ENCODE results near the gene ETFBKMT. TPM values are rescaled to one million over a fixed set of nuclear protein-coding genes. Genes with fewer than 3 reads are reported as not detected.
A peak's percentile ranks its signal among the peaks of the same experiment; 100 is the strongest.

The ETFBKMT gene, protein sequence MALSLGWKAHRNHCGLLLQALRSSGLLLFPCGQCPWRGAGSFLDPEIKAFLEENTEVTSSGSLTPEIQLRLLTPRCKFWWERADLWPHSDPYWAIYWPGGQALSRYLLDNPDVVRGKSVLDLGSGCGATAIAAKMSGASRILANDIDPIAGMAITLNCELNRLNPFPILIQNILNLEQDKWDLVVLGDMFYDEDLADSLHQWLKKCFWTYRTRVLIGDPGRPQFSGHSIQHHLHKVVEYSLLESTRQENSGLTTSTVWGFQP
- polyA plus RNA-seq, result 1 to 10 TPM in 2 of 3 donors, under 1 TPM in 1; 0.21 to 1.6 (median 1.3) TPM

DNA sequence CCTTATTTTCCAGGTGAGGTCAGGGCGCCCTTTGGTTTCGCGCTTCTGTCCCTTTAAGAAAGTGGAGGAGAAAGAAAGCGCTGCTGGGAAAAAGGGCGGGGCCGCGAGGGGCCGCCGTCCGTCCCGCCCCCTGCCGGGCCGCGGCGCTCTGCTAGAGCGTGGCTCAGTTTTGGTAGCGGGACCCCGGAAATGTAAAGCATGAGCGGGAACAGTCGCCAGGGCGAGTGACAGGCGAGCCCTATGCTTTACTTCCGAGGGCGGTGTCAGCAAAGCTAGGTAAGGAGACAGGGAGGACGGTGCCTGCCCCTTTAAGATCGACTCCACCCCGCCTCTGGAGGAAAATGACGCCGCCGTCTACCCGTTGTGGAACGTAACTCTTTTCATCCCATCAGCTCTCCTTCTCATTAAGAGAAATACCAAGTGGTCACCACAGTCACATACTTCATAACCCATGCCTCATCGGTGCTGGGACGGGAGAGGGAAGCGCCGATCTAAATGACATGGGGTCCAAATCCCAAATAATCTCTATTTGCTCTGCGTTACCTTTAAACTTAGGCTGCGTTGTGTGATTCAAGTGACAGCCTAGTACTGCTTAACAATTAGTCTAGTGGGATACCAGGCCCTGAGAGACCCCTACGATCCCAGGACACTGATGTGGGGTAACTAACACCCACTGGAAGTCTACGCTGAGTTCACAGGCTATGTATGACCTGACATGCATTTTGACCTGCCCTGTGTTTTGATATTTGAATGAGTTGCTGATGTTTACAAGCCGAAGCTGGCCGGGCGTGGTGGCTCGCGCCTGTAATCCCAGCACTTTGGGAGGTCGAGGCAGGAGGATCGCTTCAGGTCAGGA is at the start of gene ETFBKMT:
ETFBKMT (plus strand) TSS at position 602 of the 856 bp plus-strand sequence. CDS start 2,266 bp downstream, outside the sequence.
- DNase-seq, result peak; percentile 83 to 84 (median 84)
- H3K27ac Mint-ChIP-seq, result peak within 1 kb of the TSS; percentile 89 to 100 (median 94)
- H3K4me1 Mint-ChIP-seq, result peaks cover 12 to 24% of the 10 kb centered on the region in 2 donors
- peaks cover 2 to 5% (median 3%) of the 10 kb centered on the region in 3 donors for H3K27me3 Mint-ChIP-seq (ENCODE audit: low read depth in 3 of 3)
- no peaks in the 10 kb centered on the region for H3K9me3 Mint-ChIP-seq
- H3K4me3 Mint-ChIP-seq, result peak within 1 kb of the TSS; percentile 88 to 98 (median 92)
- peaks cover 0 to 6% (median 6%) of the 10 kb centered on the region in 3 donors for H3K36me3 Mint-ChIP-seq

DNA sequence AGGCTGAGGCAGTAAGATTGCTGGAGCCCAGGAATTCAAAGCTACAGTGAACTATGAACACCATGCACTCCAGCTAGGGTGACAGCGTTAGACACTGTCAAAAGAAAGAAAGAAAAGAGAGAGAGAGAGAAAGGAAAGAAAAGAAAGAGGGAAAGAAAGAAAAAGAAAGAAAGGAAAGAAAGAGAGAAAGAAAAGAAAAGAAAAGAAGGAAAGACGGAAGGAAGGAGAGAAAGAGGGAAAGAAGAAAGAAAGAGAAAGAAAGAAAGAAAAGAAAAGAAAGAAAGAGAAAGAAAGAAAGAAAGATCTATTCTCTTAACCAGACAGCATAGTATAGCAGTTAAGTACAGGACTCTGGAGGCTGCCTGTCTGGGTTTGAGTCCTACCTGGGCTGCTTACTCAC is 46.7 kb upstream of the ETFBKMT start:
- Mint-ChIP-seq H3K9me3 (peaks cover 0 to 15% (median 6%) of the 10 kb centered on the region in 6 donors), H3K4me1 (no peaks in the 10 kb centered on the region), H3K27me3 (ENCODE audit: low read depth in 3 of 3) (peaks cover 0 to 6% (median 3%) of the 10 kb centered on the region in 3 donors), H3K27ac (no peak overlapping the region), H3K4me3 (no peak overlapping the region), H3K36me3 (no peaks in the 10 kb centered on the region)
- DNase-seq, result no peak

- no peak overlapping the region for H3K4me3 Mint-ChIP-seq
- no peaks in the 10 kb centered on the region for H3K9me3 Mint-ChIP-seq
- no peak for DNase-seq
- H3K36me3 Mint-ChIP-seq, result no peaks in the 10 kb centered on the region
- no peak overlapping the region for H3K27ac Mint-ChIP-seq
- no peaks in the 10 kb centered on the region for H3K4me1 Mint-ChIP-seq
- H3K27me3 Mint-ChIP-seq (ENCODE audit: low read depth in 3 of 3), result peaks cover 0 to 5% (median 2%) of the 10 kb centered on the region in 3 donors
These were observed 41.1 kb upstream of the ETFBKMT start for GRCh38 chr12:31618228-31619025.

DNA sequence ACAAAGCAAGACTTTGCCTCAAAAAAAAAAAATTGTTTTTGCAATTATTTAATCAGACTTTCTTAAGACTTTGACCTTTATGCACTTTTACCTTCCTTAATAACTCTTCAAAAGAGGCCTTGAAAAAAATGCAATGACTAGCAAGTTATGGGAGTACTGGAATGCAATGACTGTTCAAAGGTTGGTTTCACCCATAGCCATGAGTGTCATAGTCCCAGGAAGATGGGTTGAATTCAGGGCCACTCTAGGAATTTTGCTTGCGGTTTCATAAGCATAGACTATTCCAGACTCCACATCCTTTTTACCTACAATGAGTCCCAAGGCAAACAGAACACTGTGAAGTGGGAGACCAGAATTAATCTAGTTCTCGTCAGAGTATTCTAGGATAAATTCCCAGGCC is 39.2 kb upstream of the ETFBKMT start:
- H3K27me3 Mint-ChIP-seq (ENCODE audit: low read depth in 3 of 3), result peaks cover 0 to 8% (median 2%) of the 10 kb centered on the region in 3 donors

DNA sequence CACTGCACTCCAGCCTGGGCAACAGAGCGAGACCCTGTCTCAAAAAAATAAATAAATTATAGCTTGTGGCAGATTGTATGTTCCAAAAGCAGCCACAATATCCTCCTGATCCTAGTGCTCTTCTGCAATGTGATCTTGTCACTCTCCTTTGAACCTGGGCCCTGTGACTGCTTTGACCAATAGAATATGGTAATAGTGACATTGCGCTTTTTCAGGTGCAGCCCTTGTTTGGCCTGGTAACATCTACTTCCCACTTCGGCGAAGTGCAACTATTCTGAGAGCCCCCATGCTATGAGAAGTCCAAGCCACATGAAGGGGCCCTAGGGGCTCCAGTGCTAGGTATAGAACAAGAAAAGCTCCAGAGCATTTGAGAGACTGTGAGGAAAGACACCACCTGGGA is 37.5 kb upstream of the ETFBKMT start:
- no peak overlapping the region for H3K4me3 Mint-ChIP-seq
- peaks cover 0 to 8% (median 2%) of the 10 kb centered on the region in 3 donors for H3K27me3 Mint-ChIP-seq (ENCODE audit: low read depth in 3 of 3)
- H3K9me3 Mint-ChIP-seq, result no peaks in the 10 kb centered on the region
- no peaks in the 10 kb centered on the region for H3K36me3 Mint-ChIP-seq
- H3K4me1 Mint-ChIP-seq, result peaks cover 3 to 6% of the 10 kb centered on the region in 2 donors
- DNase-seq, result no peak
- peak overlapping the region in 1 of 6 donors; percentile 28 for H3K27ac Mint-ChIP-seq

More for the DNA sequence above, 39.2 kb upstream of the ETFBKMT start:
- no peak for DNase-seq
- no peak overlapping the region for H3K4me3 Mint-ChIP-seq
- no peak overlapping the region for H3K27ac Mint-ChIP-seq
- H3K36me3 Mint-ChIP-seq, result no peaks in the 10 kb centered on the region
- H3K9me3 Mint-ChIP-seq, result no peaks in the 10 kb centered on the region
- H3K4me1 Mint-ChIP-seq, result no peaks in the 10 kb centered on the region

DNA sequence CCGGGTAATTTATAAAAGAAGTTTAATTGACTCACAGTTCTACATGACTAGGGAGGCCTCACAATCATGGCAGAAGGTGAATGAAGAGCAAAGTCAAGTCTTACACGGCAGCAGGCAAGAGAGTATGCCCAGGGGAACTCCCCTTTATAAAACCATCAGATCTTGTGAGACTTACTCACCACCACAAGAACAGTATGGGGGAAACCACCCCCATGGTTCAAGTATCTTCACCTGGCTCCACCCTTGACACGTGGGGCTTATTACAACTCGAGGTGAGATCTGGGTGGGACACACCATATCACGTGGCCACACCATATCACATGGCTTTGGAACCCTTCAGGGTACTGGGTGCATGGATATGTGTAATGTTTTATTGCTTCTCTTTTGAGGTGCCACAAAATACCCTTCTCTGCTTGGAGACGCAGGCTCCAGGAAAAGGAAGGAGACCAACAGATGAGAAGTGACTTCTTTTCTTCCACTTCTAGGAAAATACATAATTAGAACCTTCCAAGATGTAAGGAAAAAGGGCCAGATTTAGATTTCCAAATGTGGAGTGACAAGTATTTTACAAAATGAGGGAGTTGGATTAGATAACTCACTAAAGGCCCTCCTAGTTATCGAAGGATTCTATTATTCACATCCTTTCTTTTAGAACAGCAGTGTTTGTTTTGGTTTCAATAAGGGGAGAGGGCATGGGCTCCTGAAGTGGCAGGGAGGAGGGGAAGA is 33.1 kb upstream of the ETFBKMT start:
- H3K36me3 Mint-ChIP-seq, result peaks cover 0 to 3% (median 0%) of the 10 kb centered on the region in 3 donors
- H3K9me3 Mint-ChIP-seq, result no peaks in the 10 kb centered on the region
- DNase-seq, result peak in 1 of 3 donors; percentile 6
- peaks cover 0 to 3% (median 0%) of the 10 kb centered on the region in 3 donors for H3K27me3 Mint-ChIP-seq (ENCODE audit: low read depth in 3 of 3)
- no peak overlapping the region for H3K4me3 Mint-ChIP-seq
- no peak overlapping the region for H3K27ac Mint-ChIP-seq
- H3K4me1 Mint-ChIP-seq, result peaks cover 3 to 6% of the 10 kb centered on the region in 2 donors

DNA sequence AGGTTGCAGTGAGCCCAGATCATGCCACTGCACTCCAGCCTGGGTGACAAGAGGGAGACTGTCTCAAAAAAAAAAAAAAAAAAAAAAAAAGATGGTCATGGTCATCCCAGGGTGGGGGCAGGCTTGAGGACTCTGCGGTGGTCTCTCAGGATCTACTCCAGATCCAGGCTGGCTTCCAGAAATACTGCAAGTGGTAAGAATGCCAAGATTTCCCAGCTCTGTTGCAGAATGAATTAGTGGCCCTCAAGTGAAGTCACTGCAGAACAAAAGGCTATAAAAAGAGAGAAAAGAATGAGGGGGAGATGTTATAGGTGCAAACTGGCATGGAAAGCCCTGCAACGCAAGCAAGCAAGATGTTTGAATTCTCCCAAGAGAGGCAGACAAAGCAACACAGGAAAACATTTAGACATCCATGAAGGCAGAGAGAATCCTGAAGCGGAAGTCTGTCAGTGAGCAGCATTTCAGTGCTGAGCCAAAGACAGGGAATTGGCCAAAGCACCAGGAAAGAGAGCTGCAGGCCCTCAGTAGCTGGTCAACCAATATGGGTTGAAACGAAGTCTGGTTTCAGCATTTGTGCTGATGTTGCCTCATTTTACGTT is 31.9 kb upstream of the ETFBKMT start:
- Mint-ChIP-seq H3K36me3 (peaks cover 0 to 3% (median 0%) of the 10 kb centered on the region in 3 donors), H3K27me3 (ENCODE audit: low read depth in 3 of 3) (peaks cover 0 to 3% (median 3%) of the 10 kb centered on the region in 3 donors), H3K4me1 (peaks cover 3 to 6% of the 10 kb centered on the region in 2 donors), H3K4me3 (no peak overlapping the region), H3K9me3 (no peaks in the 10 kb centered on the region), H3K27ac (no peak overlapping the region)
- no peak for DNase-seq

DNA sequence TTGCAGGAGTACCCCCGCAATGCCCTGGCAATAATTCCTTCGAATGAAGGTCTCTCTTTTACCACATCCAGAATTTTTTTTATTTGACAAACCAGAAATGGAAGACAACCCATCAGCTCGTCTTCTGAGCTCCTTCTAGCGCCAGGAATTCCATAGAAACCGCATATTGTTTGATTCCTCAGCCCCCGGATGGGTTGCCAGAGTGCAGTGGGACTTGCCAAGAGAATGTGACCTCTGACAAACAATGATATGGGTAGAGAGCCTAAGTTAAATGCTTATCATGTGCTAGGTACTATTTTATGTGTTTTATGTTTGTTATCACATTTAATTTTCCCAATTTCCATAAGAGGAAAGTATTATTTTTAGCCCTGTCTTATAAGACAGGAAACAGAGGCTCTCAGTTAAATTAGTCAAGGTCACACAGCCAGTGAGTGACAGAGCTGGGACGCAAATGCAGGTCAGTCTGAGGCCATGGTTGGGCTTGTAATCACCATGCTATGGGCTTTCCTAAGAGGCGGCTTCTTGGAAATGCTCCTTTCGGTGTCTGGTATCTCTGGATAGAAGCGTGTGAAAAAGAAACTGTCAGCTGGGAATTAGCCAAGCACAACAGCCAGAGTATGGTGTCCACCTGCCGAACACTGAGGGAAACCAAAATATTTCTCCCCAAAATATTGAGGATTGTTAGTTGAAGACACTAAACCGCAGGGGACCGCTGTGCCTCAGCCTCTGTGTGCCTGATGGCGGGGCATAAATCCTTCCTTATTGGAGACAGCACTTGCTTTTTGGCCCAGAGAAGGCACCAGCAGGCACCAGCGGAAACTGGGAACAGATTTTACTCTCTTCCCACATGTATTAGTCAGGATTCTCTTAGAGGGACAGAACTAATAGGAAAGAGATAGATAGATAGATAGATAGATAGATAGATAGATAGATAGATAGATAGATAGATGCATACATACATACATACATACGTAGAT is 29.4 kb upstream of the ETFBKMT start:
- no peaks in the 10 kb centered on the region for H3K9me3 Mint-ChIP-seq
- peaks cover 0 to 3% (median 0%) of the 10 kb centered on the region in 3 donors for H3K36me3 Mint-ChIP-seq
- no peak for DNase-seq
- H3K27ac Mint-ChIP-seq, result peak overlapping the region in 1 of 6 donors; percentile 27
- peaks cover 0 to 3% (median 3%) of the 10 kb centered on the region in 3 donors for H3K27me3 Mint-ChIP-seq (ENCODE audit: low read depth in 3 of 3)
- H3K4me1 Mint-ChIP-seq, result peaks cover 3 to 6% of the 10 kb centered on the region in 2 donors
- H3K4me3 Mint-ChIP-seq, result no peak overlapping the region

DNA sequence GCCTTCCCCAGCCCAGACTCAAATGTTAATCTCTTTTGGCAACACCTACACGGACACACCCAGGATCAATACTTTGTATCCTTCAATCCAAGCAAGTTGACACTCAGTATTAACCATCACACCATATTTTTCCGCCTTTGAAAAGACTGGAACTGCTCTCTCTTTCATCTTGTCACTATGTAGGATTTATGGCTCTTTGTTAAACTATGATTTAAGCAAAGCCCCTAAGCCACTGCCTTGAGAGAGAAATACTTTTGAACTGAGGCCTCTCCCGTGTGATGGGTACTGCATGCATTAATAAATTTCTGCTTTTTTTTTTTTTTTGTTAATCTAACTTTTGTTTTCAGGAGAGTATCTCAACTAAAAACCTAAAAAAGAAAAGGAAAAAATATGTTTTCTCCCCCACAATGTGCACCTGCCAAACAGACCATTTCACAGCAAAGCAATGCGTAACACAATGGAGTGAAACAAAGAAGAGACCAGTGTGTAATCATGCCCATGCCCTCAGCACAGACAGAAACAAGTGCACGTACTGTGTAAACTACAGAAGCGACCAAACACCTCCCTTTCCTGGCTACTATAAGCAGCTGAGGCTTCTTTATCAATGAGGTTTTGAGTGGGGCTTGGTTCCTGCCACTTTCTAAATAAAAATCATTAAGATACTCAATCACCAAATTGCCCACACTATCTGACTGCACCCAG is 28.3 kb upstream of the ETFBKMT start:
- no peak for DNase-seq
- no peak overlapping the region for H3K4me3 Mint-ChIP-seq
- H3K4me1 Mint-ChIP-seq, result peaks cover under 1 to 2% of the 10 kb centered on the region in 2 donors
- H3K27me3 Mint-ChIP-seq (ENCODE audit: low read depth in 3 of 3), result peaks cover 0 to 5% (median 4%) of the 10 kb centered on the region in 3 donors
- H3K27ac Mint-ChIP-seq, result no peak overlapping the region
- H3K9me3 Mint-ChIP-seq, result no peaks in the 10 kb centered on the region
- peaks cover 0 to 3% (median 0%) of the 10 kb centered on the region in 3 donors for H3K36me3 Mint-ChIP-seq

GRCh38 chr12:31631809-31632208 is 27.7 kb upstream of the ETFBKMT start:
- Mint-ChIP-seq H3K9me3 (no peaks in the 10 kb centered on the region), H3K4me1 (peaks cover 2 to 6% of the 10 kb centered on the region in 2 donors), H3K27ac (no peak overlapping the region), H3K36me3 (peaks cover 0 to 3% (median 0%) of the 10 kb centered on the region in 3 donors), H3K4me3 (no peak overlapping the region), H3K27me3 (ENCODE audit: low read depth in 3 of 3) (peaks cover 0 to 7% (median 4%) of the 10 kb centered on the region in 3 donors)
- DNase-seq, result no peak

DNA sequence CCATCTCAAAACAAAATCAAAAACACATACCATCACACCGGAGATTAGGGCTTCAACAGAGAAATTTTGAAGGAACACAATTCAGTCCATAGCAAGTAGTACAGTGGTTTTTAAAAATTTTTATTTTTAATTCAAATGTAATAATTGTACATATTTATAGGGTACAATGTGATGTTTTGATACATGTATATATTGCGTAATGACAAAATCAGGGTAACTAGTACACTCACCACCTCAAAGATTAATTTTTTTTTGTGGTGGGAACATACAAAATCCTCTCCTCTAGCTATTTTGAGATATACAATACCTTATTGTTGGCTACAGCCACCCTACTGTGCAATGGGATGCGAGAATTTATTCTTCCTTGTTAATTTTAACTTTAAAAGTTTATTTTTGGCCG is 26.0 kb upstream of the ETFBKMT start:
- Mint-ChIP-seq H3K4me1 (peaks cover 2 to 7% of the 10 kb centered on the region in 2 donors), H3K27me3 (ENCODE audit: low read depth in 3 of 3) (peaks cover 0 to 7% (median 4%) of the 10 kb centered on the region in 3 donors), H3K36me3 (no peaks in the 10 kb centered on the region)

More for the DNA sequence above, 26.0 kb upstream of the ETFBKMT start:
- no peaks in the 10 kb centered on the region for H3K9me3 Mint-ChIP-seq
- no peak overlapping the region for H3K4me3 Mint-ChIP-seq
- DNase-seq, result no peak
- no peak overlapping the region for H3K27ac Mint-ChIP-seq
